Loucy (cell line): Measurements from ENCODE around the gene PTGES2.

Experiments
- CTCF ChIP-seq: fragments of 200-600 bp; sonication (generic); conservative IDR thresholded peaks from 2 replicates; pipeline ENCODE4 v1.5.1; 2014; ENCODE audit warnings: mild to moderate bottlenecking, antibody characterized with exemption, low read length
- EZH2phosphoT487 ChIP-seq: fragments of 200-600 bp; IDR thresholded peaks from 2 replicates; pipeline ENCODE4 v1.6.1; 2018; ENCODE audit warnings: antibody characterized with exemption, mild to moderate bottlenecking, moderate library complexity, borderline replicate concordance

- TF ChIP-seq CTCF: no peak
- no peak for TF ChIP-seq EZH2phosphoT487
Observed at GRCh38 chr9:128148509-128149000, 21.0 kb upstream of the PTGES2 start.
